RWPE1 (cell line): Measurements from ENCODE around the gene RALGPS1.

Source experiments
- CTCF ChIA-PET: fragments of 350-600 bp; sonication (Branson Sonifier 250); formaldehyde crosslinking; extraction: SDS; loops from one replicate; lab custom pipeline; 2021; lab: Yijun Ruan, JAX
- POLR2A ChIA-PET: fragments of 400-600 bp; formaldehyde crosslinking; extraction: SDS; loops from one replicate; lab custom pipeline; 2020; ENCODE audit warnings: antibody characterized with exemption; ENCODE audit not compliant: low non-redundant PET; lab: Yijun Ruan, JAX
- DNase-seq: peaks from one replicate; pipeline ENCODE4 v3.0.0; 2012; ENCODE audit warnings: low spot score
- H3K27ac ChIP-seq: fragments of 450-650 bp; 2 replicates; pipeline ENCODE4 v1.5.1; 2017
- TF ChIP-seq, protein P1 (sequence below): fragments of 450-650 bp; conservative IDR thresholded peaks from 2 replicates; pipeline ENCODE4 v1.5.1; 2017; ENCODE audit warnings: low read depth, mild to moderate bottlenecking

RALGPS1 gene

GRCh38 chr9:127034691-127035090, 120.1 kb downstream of the RALGPS1 start:
- no peak overlapping the region for H3K27ac ChIP-seq
- DNase-seq, result no peak
- ChIA-PET CTCF (no interaction called here), POLR2A (no interaction called here)
- TF ChIP-seq, protein P1, sequence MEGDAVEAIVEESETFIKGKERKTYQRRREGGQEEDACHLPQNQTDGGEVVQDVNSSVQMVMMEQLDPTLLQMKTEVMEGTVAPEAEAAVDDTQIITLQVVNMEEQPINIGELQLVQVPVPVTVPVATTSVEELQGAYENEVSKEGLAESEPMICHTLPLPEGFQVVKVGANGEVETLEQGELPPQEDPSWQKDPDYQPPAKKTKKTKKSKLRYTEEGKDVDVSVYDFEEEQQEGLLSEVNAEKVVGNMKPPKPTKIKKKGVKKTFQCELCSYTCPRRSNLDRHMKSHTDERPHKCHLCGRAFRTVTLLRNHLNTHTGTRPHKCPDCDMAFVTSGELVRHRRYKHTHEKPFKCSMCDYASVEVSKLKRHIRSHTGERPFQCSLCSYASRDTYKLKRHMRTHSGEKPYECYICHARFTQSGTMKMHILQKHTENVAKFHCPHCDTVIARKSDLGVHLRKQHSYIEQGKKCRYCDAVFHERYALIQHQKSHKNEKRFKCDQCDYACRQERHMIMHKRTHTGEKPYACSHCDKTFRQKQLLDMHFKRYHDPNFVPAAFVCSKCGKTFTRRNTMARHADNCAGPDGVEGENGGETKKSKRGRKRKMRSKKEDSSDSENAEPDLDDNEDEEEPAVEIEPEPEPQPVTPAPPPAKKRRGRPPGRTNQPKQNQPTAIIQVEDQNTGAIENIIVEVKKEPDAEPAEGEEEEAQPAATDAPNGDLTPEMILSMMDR, result no peak

DNA sequence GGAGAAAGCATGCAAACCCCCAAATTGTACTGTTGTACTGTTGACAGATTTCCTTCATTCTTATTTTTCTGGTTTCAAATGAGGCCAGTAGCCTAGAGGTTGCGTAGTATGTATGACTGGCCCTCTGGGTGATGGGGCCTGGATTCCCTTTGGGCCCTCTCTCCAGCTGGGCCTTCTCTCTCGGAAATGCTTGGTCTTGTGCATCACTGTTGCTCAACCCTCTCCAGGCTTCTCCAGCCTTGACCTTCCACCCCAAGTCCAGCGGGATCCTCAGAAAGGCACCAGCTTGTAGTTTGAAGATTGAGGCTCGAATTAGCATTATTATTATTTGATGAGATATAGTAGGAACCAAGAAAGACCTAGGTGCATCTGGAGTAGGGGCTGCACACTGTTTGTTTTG, 120.8 kb downstream of the RALGPS1 start:
- TF ChIP-seq, protein P1, result no peak
- ChIA-PET CTCF (no interaction called here), POLR2A (no interaction called here)
- no peak overlapping the region for H3K27ac ChIP-seq
- no peak for DNase-seq

- POLR2A ChIA-PET, result no interaction called here
- TF ChIP-seq, protein P1, result no peak
- no peak overlapping the region for H3K27ac ChIP-seq
- CTCF ChIA-PET, result no interaction called here
- DNase-seq, result no peak
Measured at GRCh38 chr9:127035948-127036347, 121.4 kb downstream of the RALGPS1 start.

GRCh38 chr9:127036437-127036836, 121.9 kb downstream of the RALGPS1 start:
- CTCF ChIA-PET, result no interaction called here

GRCh38 chr9:127038531-127038930, 123.9 kb downstream of the RALGPS1 start:
- ChIA-PET POLR2A (no interaction called here), CTCF (no interaction called here)
- no peak overlapping the region for H3K27ac ChIP-seq
- no peak for DNase-seq
- TF ChIP-seq, protein P1, result no peak

More at GRCh38 chr9:127036437-127036836, 121.9 kb downstream of the RALGPS1 start:
- no peak for DNase-seq
- TF ChIP-seq, protein P1, result no peak
- POLR2A ChIA-PET, result no interaction called here
- H3K27ac ChIP-seq, result no peak overlapping the region

DNA sequence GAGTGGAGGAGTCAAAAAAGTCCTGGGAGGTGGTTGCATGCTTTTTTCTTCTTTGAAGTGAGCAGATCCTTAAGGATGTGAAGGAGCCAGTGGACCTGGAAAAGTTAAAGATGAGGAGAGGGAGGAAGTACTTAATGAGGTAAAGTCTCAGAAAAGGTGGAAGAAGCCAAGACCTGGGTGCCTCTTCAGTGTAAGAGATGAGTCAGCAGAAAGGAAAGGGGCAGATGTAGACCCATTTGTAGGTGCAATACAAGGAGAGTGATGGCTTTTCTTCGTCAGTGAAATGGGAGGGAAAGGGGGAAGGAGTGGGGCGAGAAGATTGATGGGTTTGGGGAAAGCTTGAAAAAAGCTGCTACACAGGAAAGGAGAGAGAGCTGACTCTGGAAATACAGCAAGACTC, 124.9 kb downstream of the RALGPS1 start:
- TF ChIP-seq, protein P1, result no peak
- ChIA-PET POLR2A (no interaction called here), CTCF (no interaction called here)
- DNase-seq, result no peak
- H3K27ac ChIP-seq, result no peak overlapping the region
